HG03457 (cell line): ENCODE data around the gene KLHL33.
"Not testable (repeated sequence)": the region's sequence is repeated elsewhere in the genome, so short reads cannot be mapped to it uniquely, and the experiment has no call there.

Experiments
- ATAC-seq: cut with Tn5 transposase; IDR thresholded peaks from one replicate; pipeline ENCODE4 v1.9.1; 2021; ENCODE audit warnings: moderate number of reproducible peaks; ENCODE audit not compliant: unreplicated experiment

Gene KLHL33

GRCh38 chr14:20452831-20453230 is 16.9 kb upstream of the KLHL33 start:
- ATAC-seq, result not testable (repeated sequence)

DNA sequence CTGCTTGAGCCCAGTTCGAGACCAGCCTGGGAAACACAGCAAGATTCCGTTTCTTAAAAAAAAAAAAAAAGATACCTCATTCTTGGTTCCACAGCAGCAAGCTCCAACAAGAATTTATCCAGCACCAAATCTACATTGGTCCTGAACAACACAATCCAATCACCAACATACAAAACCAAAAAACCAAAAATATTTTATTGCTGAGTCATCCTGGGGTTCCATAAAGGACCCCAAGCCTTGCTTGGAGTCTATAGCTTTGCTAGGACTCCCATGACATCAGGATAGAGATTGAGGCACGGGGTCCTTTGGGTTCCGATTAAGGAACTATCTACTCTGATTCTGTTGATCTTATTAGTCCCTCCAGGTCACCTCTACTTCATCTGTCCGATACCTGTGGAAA is 10.9 kb upstream of the KLHL33 start:
- no peak for ATAC-seq

- ATAC-seq, result not testable (repeated sequence)
Observed at GRCh38 chr14:20443650-20444049, 7.7 kb upstream of the KLHL33 start.

DNA sequence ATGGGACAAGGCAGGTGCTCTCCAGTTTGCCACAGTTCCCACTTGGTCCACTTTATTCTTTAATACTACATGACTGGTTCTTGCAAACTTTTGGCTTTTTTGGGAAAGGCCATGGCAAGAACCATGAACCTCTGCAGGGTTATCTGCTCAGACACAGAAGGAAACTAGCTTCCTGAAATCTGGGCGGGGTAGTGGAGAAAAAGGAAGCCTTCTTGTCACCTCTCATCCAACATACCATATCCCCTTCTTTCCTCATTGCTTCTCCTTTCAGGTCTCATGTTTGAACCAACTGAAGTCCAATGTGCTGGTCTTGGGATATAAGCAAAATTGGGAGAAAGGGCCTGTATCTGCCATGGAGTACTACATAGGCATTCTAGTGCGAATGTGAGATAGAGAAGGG is 5.5 kb upstream of the KLHL33 start:
- ATAC-seq, result no peak

DNA sequence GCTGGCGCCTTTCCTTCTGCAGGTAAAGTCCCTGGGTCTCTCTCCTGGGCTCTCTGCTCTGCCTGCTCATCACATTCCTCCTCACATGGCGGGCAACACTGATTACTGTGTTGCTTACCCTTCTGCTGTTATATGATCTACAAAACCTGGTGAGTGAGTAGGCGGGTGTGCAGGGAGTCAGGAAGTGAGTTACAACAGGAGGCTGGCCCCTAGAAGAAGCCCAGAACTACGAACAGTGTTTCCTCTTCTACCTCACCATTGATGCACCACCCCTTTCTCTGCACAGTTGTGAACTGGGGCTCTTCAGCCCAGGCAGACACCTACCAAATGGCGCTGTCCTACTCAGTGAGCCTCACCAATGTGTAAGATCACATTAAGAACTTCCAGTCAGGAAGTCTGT is 4.9 kb upstream of the KLHL33 start:
- ATAC-seq, result no peak

GRCh38 chr14:20440465-20440864 is 4.5 kb upstream of the KLHL33 start:
- no peak for ATAC-seq

GRCh38 chr14:20438664-20439063 is 2.7 kb upstream of the KLHL33 start:
- no peak for ATAC-seq

DNA sequence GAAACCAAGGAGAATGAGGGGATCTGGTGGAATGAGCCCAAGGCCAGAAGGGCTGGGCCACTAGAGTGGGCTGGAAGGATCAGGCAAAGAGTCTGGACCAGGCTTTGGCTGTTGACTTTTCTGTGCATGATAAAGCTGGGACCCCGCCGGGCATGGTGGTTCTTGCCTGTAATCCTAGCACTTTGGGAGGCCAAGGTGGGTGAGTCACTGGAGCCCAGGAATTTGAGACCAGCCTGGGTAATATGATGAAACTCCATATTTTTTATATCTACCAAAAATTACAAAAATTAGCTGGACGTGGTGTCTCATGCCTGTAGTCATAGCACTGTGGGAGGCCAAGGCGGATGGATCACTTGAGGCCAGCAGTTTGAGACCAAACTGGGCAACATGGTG is 393 bp upstream of the KLHL33 start:
- no peak for ATAC-seq

- no peak for ATAC-seq
Observed at GRCh38 chr14:20434701-20435581, 1.0 kb downstream of the KLHL33 start.

DNA sequence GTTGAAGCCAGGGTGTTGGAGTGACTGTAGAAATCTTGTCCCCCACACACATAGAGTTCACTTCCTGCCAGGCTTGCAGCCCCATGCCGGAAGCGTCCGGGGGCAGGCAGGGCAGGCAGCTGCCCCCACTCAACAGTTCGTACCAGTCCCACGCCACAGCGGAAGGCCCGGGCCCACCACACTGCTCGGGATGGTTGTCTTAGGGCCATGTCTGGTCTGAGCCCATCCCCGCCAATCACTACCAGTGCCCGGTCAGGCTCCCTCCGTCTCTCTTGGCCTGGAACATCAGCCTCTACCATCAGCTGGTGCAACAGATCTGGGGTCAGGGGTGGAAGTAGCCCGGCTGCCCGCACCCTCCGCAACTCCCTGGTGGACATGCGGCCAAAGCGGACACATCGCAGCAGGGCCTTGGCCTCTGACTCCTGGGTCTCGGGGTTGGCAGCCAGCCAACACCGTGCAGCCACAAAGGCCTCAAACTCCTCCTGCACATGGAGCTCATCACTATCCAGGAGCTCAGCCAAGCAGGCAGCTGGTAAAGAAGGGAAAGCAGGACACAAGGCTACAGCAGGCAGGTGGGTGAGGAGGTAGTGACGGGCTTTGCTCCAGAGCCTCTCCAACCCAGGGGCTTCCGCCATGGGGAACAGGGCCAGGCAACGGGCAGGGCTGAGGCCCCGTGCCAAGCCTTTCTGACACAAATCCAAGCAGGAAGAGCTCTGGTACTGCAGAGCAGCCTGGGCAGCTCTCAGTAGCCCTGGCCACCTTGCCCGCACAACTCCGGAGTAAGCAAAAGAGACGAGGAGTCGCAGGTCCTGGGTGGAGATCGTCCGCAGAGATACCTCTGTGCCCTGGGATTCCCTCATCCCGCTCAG is 5.9 kb downstream of the KLHL33 start:
- no peak for ATAC-seq

GRCh38 chr14:20428802-20429201 is 7.2 kb downstream of the KLHL33 start:
- no peak for ATAC-seq

- no peak for ATAC-seq
Observed at GRCh38 chr14:20428010-20428365, 8.0 kb downstream of the KLHL33 start.

- no peak for ATAC-seq
Observed at GRCh38 chr14:20427231-20428009, 8.5 kb downstream of the KLHL33 start.

DNA sequence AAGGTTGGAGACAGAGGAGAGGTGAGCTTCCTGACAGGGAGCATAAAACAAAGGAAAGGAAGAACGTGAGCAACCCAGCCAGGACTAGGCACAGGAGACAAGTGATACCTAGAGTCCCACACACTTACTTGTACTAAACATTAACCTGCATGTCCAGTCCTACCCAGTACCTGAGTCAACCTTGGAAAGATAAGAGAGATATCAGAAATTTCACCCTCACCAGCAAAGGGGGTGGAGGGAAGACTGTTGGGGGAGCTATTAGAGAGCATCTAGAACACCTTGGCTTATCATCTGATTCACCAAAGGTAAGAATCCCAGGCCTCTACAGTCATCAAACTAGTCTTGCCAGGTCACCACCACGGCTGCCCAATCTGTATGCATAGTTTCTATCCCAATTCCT is 11.1 kb downstream of the KLHL33 start:
- no peak for ATAC-seq

GRCh38 chr14:20422886-20423285 is 13.1 kb downstream of the KLHL33 start:
- ATAC-seq, result no peak

DNA sequence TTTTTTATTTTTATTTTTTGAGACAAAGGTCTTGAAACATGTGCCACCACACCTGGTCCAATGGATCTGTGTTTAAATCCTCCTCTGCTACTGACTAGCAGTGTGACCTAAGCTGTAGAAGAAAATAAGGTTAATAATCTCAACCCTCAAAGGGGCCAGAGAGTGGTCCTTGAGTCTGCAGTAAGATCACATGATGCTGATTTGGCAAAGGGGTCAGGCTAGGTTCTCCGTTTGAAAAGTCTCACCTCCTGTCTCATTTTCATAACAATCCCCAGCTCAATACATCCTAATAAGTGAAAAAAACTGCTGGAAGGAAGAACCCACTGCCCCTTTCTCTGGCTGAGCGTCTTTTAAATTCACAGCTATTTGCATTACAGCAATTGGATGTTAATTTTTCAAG is 14.7 kb downstream of the KLHL33 start:
- no peak for ATAC-seq

GRCh38 chr14:20419419-20419818 is 16.5 kb downstream of the KLHL33 start:
- ATAC-seq, result no peak

DNA sequence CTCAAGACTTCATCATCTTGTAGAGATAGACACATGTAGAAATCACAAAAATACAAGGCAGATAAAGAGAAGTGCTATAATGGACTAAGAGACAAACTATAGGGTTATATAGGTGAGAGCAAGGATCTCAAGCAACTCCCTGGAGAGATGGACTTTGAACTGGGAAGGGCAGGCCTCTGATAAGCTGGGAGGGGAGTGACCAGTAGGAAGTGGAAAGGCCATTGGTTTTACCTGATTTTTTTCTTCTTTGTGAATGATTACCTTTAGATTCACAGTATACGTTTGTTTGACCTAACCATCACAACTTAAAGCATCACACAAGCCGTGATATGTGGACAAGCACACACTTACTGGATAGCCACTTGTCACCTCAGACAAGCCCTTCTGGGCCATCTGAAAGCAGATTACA is 17.5 kb downstream of the KLHL33 start:
- no peak for ATAC-seq

GRCh38 chr14:20417250-20418186 is 18.4 kb downstream of the KLHL33 start:
- ATAC-seq, result no peak

GRCh38 chr14:20416223-20416622 is 19.7 kb downstream of the KLHL33 start:
- no peak for ATAC-seq
